GM21423 (cell line): ENCODE data around the gene RCBTB1.
"Not testable (repeated sequence)": the region's sequence is repeated elsewhere in the genome, so short reads cannot be mapped to it uniquely, and the experiment has no call there.

Experiments used
- ATAC-seq: cut with Tn5 transposase; IDR thresholded peaks from one replicate; pipeline ENCODE4 v1.9.1; 2021; ENCODE audit warnings: mild to moderate bottlenecking, moderate library complexity; ENCODE audit not compliant: unreplicated experiment

RCBTB1 gene

DNA sequence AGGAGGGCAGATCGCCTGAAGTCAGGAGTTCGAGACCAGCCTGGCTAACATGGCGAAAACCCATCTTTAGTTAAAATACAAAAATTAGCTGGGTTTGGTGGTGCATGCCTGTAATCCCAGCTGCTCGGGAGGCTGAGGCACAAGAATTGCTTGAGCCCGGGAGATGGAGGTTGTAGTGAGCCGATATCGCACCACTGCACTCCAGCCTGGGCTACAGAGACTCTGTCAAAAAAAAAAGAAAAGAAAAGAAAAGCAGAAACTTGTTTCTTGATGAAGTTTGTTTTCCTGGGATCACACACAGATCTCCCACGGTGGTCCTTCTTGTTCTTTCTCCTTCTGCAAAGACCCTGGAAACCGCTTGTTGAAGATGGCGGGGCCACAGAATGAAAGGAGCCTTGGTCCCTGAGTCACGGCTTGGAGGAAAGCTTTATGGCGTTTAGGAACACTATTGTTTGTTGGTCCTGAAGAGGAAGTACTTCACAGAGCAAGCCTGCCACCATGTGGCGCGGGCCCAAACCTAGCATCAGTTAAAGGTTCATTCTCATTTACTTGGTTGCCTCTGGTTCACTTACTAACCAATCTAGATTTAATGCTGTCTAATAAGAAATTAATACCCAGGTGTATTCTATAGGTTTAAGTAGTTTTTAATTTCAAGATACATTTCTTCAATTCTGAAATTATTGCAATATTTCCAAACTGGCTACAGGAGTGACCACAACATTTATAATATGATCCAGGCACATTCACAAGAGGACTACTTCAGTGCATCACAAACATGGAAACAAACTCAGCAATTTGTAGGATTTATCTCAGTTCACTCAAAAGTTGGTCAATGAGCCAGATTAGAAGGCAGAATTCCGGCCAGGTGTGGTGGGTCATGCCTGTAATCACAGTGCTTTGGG lies 21.6 kb upstream of the RCBTB1 start:
- ATAC-seq, result peak; percentile 88

DNA sequence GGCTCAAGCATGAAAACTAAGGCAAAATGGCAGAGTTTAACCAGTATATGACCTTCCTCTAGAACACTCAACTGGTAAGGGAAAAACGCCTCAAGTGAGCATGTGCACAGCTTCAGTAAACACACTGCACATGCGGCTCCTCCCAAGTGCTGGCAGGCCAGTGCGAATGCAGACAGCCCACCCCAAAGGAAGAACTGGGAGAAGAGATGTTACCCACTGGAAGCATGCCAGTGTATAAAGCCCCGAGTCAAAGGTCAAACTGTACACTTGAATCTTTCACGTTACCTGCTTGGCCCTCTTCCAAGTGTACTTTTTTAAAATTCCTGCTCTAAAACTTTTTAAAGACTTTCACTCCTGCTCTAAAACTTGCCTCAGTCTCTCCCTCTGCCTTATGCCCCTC lies 19.2 kb upstream of the RCBTB1 start:
- no peak for ATAC-seq

DNA sequence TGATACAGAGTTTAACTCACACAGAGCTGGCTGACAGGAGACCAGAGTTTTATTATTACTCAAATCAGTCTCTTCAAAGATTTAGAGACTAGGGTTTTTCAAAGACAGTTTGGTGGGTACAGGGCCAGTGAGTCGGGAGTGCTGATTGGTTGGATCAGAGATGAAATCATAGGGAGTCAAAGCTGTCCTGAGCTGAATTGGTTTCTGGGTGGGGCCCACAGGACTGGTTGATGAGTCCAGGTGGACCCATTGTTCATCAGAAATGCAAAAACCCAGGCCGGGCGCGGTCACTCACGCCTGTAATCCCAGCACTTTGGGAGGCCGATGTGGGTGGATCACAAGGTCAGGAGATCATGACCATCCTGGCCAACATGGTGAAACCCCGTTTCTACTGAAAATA lies 17.3 kb upstream of the RCBTB1 start:
- not testable (repeated sequence) for ATAC-seq

DNA sequence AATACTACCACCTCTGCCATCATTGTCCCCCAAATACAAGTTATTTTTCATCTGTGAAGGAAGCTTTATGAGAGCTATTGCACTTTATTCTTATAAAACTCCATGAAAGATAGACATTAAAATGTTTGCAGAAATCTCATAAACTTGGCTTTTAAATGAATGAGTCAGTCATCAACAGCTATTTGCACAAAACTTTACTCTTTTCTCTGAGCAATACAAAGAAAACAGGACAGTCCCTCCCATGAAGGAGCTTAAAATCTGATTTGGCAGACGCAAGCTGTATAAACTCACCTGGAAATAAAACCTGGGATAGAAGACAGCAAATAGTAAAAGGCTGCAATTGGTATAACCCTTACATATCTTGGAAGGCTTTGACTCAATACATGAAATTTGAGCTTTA lies 16.6 kb upstream of the RCBTB1 start:
- ATAC-seq, result no peak

DNA sequence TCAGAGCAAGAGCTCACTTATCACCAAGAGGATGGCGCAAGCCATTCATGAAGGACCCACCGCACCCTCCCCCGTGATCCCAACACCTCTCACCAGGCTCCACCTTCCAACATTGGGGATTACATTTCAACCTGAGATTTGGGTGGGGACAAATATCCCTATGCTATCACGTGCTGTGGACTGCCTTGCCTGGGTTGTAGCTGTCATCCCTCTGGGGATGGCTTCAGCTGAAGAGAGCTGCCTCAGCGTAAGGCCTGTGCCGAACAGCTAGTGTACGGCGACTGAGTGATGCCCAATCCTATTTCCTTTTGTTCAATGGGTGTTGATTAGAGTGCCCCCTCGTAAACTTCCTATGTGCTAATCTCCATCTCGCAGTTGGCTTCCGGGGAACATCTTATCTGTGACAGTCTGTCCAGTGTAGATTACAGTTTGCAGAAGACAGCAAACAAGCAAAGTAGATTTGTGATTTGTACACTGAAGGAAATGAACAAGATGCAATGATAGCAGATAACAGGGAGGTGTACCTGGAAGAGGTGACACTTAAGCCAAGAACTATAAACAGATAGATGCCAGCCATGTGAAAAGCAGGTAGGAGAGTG lies 11.8 kb upstream of the RCBTB1 start:
- no peak for ATAC-seq

DNA sequence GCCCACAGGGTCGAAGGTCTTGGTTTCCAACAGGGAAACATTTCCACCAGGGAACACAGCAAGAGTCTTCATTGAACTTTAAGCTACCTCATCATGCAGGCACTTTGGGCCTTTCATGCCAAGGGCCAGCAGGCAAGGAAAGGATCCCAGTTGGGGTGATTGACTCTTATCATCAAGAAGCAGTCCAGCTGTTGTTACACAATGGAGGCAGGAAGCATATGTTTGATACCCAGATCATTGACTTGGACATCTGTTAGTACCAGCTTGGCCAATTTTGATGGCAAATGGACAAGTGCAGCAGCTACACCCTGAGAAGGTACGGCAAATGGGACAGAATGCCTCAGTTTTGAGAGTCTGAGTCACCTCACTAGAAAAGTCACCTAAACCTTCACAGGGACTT lies 10.9 kb upstream of the RCBTB1 start:
- ATAC-seq, result no peak

DNA sequence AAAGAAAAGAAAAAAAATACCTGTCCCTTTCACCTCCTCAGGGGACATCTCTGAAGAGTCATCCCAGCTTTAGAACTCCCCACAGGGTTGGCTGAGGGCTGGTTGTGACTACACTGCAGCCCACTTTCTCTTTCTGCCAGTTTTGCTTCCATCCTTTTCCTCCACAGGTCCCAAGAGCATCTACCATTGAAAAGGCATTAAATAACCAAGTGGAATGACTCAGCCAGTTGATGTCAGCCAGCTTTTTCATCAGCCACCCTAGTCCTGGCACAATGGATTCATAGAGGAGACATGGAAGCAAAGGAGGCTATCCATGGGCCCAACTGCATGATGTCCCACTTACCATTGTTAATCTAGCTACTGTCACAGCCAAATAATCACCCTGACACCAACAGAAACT lies 9.2 kb upstream of the RCBTB1 start:
- no peak for ATAC-seq

DNA sequence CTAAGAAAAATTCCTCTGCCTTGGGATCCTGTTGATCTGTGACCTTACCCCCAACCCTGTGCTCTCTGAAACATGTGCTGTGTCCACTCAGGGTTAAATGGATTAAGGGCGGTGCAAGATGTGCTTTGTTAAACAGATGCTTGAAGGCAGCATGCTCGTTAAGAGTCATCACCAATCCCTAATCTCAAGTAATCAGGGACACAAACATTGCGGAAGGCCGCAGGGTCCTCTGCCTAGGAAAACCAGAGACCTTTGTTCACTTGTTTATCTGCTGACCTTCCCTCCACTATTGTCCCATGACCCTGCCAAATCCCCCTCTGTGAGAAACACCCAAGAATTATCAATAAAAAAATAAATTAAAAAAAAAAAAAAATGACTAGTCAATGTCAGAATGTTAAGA lies 8.5 kb upstream of the RCBTB1 start:
- not testable (repeated sequence) for ATAC-seq

DNA sequence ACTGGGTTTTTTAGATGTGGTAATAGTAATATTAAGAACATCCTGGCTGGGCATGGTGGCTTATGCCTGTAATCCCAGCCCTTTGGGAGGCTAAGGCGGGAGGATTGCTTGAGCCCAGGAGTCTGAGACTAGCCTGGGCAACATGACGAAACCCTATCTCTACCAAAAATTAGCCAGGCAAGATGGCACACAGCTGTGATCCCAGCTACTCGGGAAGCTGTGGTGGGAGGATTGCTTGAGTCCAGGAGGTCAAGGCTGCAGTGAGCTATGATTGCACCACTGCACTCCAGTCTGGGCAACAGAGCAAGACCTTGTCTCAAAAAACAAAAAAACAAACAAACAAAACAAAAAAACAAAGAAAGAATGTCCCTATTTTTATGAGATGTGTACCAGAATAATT lies 5.4 kb upstream of the RCBTB1 start:
- ATAC-seq, result not testable (repeated sequence)

DNA sequence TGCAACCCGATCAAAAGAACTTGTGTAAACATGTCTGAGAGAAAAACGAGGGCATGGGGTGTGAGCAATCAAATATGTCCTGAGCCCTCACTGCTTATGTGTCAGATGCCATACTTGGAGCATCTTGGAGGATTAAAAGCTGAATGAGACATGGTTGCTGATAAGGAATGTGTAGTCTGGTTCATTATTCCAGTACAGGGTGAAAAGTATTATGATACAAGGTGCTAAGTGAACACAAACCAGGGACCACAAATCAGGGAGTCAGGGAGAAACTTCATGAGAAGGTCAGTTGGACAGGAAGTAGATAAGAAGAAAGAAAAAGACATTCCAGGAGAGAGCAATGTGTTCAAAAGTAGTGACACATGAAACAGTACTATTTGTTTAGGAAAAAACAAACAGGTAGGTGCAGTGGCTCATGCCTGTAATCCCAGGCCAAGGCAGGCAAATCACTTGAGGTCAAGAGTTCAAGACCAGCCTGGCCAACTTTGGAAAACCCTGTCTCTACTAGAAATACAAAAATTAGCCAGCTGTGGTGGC lies 2.0 kb upstream of the RCBTB1 start:
- no peak for ATAC-seq

DNA sequence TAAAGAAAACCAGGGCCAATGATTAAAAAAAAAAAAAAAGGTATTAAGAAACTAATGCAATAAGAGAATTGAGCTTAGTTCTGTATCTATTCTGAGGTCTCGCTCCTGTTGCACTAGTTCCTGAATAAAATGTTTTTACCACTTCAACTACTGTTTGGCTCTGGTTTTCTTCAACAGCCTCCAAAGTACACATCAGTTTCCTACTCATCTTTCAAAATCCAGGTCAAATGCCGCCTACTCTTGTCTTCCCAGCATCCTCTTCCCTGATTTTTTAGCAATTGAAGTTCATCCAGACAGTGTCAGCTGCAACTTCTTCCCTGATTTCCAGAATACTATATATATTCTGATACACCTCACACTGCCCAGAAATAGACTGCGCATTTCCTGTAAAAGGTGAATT lies 1.4 kb upstream of the RCBTB1 start:
- ATAC-seq, result no peak

DNA sequence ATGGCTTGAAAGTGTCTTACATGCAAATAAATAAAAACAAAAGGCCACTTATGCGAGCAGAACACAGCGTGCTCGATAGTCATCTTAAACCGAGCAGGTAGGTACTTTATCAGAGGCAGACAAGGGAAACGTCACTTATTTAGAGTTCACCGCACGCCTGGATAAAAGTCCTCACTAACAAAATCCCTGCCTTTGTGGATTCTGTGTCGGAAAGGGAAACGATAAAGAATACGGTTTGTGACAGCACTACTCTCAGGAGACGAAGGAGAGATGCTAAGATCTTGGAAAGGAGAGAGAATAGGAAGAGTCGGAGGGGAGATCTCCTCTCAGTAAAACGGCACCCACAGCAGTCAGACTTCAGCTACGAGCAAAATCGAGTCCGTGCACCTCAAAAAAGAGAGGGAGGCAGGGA lies 581 bp downstream of the RCBTB1 start:
- ATAC-seq, result peak; percentile 9

DNA sequence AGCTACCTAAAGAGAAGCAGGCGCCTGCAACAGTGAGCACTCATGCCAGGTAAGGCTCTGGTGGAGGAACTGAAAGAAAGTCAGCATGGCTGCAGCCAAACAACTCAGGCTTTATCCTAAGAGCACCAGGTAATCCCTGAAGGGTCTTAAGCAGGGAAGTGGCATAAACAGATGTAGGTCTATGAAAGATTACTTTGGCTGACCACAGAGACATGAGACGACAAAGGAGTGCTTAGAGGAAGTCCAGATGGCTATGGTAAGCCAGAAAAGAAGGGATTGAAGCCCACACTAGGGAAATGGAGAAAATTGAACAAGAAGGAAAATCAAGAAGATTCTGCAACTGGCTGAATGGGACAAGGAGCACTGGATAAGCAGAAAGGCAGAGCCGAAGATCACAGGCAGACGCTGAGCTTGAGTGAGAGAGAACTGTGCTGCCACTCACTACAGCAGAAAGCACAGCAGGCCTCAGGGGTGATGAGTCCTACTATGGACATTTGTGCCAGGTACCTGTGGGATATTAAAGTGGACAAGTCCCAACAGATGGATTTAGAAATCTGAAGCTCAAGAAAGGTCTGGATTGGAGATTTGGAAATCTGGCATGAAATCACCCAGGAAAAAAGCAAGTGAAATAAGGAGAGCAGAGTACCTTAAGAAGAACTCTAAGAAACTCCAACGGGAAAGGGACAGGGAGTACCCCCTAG lies 4.2 kb downstream of the RCBTB1 start:
- no peak for ATAC-seq

DNA sequence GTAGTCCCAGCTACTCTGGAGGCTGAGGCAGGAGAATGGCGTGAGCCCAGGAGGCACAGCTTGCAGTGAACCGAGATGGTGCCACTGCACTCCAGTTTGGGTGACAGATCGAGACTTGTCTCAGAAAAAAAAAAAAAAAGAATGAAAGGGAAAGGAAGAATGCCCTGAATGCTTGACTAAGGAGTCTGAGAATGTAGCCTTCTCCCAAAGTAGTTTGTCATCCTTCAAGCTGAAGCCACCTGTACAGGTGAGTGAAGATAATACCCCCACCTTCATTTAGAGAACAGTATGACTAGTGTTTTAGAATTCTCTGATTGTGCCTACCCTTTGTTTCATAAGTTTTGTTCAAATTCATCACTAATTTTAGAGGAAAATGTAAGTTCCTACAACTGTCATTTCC lies 5.9 kb downstream of the RCBTB1 start:
- ATAC-seq, result no peak

DNA sequence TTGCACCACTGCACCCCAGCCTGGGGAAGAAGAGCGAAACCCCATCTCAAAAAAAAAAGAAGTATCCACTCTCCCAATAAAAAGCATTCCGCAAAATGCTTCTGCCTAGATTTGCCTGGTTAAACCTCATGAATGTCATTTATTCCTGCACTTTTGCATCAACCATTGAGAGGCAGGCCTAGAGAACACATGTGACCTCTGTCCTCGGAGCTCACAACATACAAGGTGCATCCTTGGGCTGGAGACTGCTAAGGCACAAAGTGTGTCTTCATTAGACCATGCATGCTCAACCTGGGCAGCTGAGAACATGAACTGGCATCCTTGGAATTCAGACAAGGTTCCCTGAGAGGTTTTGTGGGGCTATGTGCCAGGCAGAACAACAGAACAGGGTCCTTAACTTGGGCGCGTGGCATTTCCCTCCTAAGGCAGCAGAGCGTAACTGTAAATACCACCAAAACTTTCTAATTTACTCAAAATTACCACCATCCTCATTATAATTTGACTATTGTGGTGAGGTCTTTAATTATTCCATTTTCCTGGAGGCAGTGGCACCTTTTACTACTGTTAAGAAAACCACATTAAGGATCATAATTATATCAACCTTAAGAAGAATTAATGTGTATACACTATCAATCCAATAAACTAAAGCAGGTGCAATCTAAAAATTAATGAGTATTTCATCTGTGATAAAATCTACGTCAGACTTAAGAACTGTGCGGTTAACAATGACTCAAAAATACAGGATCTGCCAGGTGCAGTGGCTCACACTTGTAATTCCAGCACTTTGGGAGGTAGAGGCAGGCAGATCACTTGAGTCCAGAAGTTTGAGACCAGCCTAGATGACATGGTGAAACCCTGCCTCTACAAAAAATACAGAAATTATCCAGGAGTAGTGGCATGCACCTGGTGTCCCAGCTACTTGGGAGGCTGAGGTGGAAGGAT lies 13.8 kb downstream of the RCBTB1 start:
- peak; percentile 78 for ATAC-seq

DNA sequence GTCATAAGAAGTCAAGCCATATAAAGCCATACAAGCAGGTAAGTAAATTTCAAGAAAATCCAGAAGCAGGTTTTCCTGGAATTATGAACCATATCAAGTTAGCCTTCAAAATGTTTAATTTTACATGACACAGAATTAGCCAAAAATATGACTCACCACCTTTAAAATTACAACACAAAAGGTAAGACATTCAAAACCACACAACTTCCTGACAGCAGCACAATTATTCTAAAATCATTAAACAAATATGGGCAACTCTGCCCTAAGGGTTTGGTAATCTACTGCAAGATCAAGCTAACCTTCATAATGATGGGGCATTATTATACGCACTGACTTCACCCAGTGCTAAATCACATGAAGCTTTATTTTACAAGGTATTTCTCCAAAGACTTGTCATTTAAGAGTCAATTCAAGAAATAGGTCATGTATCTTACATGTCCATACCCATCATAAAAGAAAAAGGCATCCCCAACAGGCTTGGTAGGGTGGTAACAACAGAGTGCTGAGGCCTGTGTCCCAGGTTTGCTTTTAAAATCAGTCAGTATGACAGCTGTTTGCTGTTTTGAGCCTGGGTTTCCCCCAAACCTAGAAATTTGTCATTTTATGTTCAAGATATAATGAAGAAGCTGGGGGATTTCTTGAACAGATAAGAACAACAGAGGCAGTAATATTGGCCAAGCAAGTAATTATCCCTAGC lies 15.2 kb downstream of the RCBTB1 start:
- ATAC-seq, result no peak

DNA sequence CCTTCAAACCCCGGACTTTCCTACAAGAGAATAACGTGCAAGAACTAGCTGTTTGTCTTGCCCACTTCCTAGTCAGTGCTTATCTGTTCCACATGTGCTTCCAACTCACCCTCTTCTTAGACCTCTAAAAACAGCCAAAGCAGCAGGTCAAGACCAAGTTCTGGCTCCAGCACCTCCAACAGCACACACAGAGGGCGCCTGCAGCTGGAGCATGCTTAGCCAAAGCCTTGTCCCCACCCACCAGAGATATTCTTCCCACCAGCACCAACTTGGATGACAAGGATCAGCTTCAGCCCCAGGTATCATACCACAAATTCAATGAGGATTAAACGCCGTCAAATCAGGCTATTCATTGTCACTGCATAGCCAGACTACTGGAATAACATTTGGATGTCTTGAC lies 17.9 kb downstream of the RCBTB1 start:
- no peak for ATAC-seq

DNA sequence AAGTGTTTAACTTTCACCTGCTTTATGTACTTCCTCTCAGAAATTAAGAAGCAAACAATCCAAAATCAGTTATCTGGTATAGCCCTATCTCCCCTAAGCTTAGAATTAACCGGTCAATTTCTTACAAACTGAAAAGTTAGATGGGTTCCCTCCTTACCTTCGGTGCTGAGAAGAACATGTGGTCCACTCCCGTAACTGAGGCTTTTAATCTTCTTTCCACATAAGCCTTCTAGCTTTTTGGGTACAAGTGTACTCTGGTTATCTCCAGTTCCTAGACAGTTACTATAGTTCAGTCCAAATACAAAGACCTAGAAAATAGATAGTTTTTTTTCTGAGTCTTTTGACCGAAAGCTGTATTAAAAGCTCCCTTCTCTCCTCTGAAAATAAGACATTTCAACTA lies 18.9 kb downstream of the RCBTB1 start:
- no peak for ATAC-seq

DNA sequence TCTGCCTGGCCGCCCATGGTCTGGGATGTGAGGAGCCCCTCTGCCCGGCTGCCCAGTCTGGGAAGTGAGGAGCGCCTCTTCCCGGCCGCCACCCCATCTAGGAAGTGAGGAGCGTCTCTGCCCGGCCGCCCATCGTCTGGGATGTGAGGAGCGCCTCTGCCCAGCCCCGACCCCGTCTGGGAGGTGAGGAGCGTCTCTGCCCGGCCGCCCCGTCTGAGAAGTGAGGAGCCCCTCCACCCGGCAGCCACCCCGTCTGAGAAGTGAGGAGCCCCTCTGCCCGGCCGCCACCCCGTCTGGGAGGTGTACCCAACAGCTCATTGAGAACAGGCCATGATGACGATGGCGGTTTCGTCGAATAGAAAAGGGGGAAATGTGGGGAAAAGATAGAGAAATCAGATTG lies 19.9 kb downstream of the RCBTB1 start:
- not testable (repeated sequence) for ATAC-seq

DNA sequence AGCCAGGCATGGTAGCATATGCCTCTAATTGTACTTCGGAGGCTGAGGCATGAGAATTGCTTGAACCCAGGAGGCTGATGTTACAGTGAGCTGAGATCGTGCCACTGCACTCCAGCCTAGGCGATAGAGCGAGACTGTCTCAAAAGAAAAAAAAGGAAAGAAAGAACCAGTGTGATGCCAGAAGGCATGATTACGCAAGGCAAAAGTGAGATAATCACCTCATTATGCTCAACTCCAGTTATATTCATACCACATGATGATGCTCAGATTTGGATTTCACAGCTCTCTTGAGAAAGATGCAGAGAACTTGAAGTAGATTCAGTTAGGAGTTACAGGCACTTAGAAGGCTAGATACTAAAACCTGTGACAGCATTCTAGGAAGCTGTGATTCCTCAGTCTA lies 21.8 kb downstream of the RCBTB1 start:
- ATAC-seq, result no peak
